NK-92 (cell line): ENCODE results near the gene SLCO3A1.
"Not testable (repeated sequence)": the region's sequence is repeated elsewhere in the genome, so short reads cannot be mapped to it uniquely, and the experiment has no call there.

Source experiments
- DNase-seq: peaks from one replicate; lab custom pipeline; 2025; ENCODE audit not compliant: unreplicated experiment; lab: John Stamatoyannopoulos, UW

SLCO3A1 gene

GRCh38 chr15:92187975-92188374, 334.5 kb downstream of the SLCO3A1 start:
- no peak for DNase-seq

GRCh38 chr15:92189166-92189565, 335.7 kb downstream of the SLCO3A1 start:
- DNase-seq, result no peak

GRCh38 chr15:92195241-92195640, 341.7 kb downstream of the SLCO3A1 start:
- no peak for DNase-seq

- no peak for DNase-seq
Measured at GRCh38 chr15:92196342-92196741, 342.8 kb downstream of the SLCO3A1 start.

GRCh38 chr15:92197746-92198145, 344.2 kb downstream of the SLCO3A1 start:
- DNase-seq, result no peak

- DNase-seq, result no peak
Measured at GRCh38 chr15:92200891-92201290, 347.4 kb downstream of the SLCO3A1 start.

- no peak for DNase-seq
Measured at GRCh38 chr15:92205255-92205739, 351.8 kb downstream of the SLCO3A1 start.

GRCh38 chr15:92207601-92208000, 354.1 kb downstream of the SLCO3A1 start:
- not testable (repeated sequence) for DNase-seq
